K562 (cell line): ENCODE measurements around the gene UBE2J2. TPM values are rescaled to one million over a fixed set of nuclear protein-coding genes. Genes with fewer than 3 reads are reported as not detected.

Experiments
- BDP1 ChIP-seq: IDR thresholded peaks from 3 replicates; pipeline ENCODE4 v1.6.1; 2011; ENCODE audit not compliant: insufficient read length, insufficient read depth
- CHD4 ChIP-seq: fragments of 200-600 bp; sonication (generic); IDR thresholded peaks from 3 replicates; pipeline ENCODE4 v1.6.1; 2012; ENCODE audit warnings: low read depth, mild to moderate bottlenecking, mixed read lengths, low read length, inconsistent platforms; ENCODE audit not compliant: insufficient read depth, insufficient replicate concordance, poor library complexity, severe bottlenecking
- NBN ChIP-seq: fragments of 450-650 bp; IDR thresholded peaks from 2 replicates; pipeline ENCODE4 v1.6.1; 2016; ENCODE audit warnings: low read depth, mild to moderate bottlenecking
- NRF1 ChIP-seq, 2 experiments: fragments of 450-650 bp; IDR thresholded peaks in 1 of 2; conservative IDR thresholded peaks in 1 of 2; 2 replicates each; pipeline ENCODE4 v1.6.1; 2014; ENCODE audit warnings: mild to moderate bottlenecking in 2 of 2
- SMARCB1 ChIP-seq: IDR thresholded peaks from 2 replicates; pipeline ENCODE4 v1.6.1; 2011; ENCODE audit warnings: improper control_type of control experiment, low read depth; ENCODE audit not compliant: insufficient read length
- SRSF9 ChIP-seq: fragments of 200-400 bp; formaldehyde crosslinking; IDR thresholded peaks from 2 replicates; pipeline ENCODE4 v1.6.1; 2017; ENCODE audit warnings: low read depth, low read length, borderline replicate concordance
- ZNF140 ChIP-seq: fragments of 250-450 bp; sonication (Bioruptor Pico); IDR thresholded peaks from 2 replicates; pipeline ENCODE4 v1.8.0; 2021; ENCODE audit warnings: moderate library complexity, mild to moderate bottlenecking, inconsistent platforms
- ZNF695 ChIP-seq: fragments of 450-650 bp; formaldehyde crosslinking; IDR thresholded peaks from 2 replicates; pipeline ENCODE4 v1.4.0; 2020; ENCODE audit warnings: mild to moderate bottlenecking, moderate library complexity
- polyA plus RNA-seq, 8 experiments: library from polyadenylated mRNA; depleted of rRNA in 4 of 8; stranded (reverse) in 5 of 8; unstranded in 3 of 8; fragments of >200 nt; fragmentation: Nextera tagmentation in 2 of 8; fragmentation: Illumina TruSeq in 1 of 8; extraction: Ambion mirVana in 2 of 8; extraction: Trizol in 1 of 8; gene quantifications; 2 replicates each; pipeline versions ENCODE4 v1.2.1 to v1.2.3, GENCODE V29; 2011 to 2014; ENCODE audit warnings: inconsistent platforms in 1 of 8, missing spikeins in 1 of 8
- total RNA-seq, 7 experiments: library from RNA; depleted of rRNA in 6 of 7; stranded (reverse); fragments of >200 nt in 6 of 7; fragmentation: Illumina TruSeq in 2 of 7; extraction: Trizol in 2 of 7; gene quantifications; 2 replicates each; pipeline versions ENCODE4 v1.2.1 to v1.2.3, GENCODE V29; 2011 to 2021; ENCODE audit warnings: low replicate concordance in 1 of 7
- TF ChIP-seq, protein P1 (sequence below): fragments of 450-650 bp; IDR thresholded peaks from 2 replicates; pipeline ENCODE4 v1.6.1; 2016; ENCODE audit warnings: low read depth
- TF ChIP-seq, protein P2 (sequence below), 2 experiments: fragments of 450-650 bp in 1 of 2; IDR thresholded peaks; 2 replicates each; pipeline ENCODE4 v1.6.1; 2011 to 2017; ENCODE audit warnings: low read depth in 2 of 2, antibody characterized with exemption in 1 of 2, borderline replicate concordance in 1 of 2, low read length in 1 of 2, mild to moderate bottlenecking in 1 of 2, mixed read lengths in 1 of 2; ENCODE audit not compliant: control insufficient read depth in 1 of 2
- TF ChIP-seq, protein P3 (sequence below): fragments of 150-350 bp; IDR thresholded peaks from 2 replicates; pipeline ENCODE4 v1.6.1; 2014; ENCODE audit warnings: low read depth, mild to moderate bottlenecking, low read length, borderline replicate concordance

Gene UBE2J2
- total and polyA plus RNA-seq, 9 of the 15 experiments (the other 6 are each of a cell fraction or from before 2014, with no cell fraction given), result 0.93 to 112 (median 75.5) TPM

DNA sequence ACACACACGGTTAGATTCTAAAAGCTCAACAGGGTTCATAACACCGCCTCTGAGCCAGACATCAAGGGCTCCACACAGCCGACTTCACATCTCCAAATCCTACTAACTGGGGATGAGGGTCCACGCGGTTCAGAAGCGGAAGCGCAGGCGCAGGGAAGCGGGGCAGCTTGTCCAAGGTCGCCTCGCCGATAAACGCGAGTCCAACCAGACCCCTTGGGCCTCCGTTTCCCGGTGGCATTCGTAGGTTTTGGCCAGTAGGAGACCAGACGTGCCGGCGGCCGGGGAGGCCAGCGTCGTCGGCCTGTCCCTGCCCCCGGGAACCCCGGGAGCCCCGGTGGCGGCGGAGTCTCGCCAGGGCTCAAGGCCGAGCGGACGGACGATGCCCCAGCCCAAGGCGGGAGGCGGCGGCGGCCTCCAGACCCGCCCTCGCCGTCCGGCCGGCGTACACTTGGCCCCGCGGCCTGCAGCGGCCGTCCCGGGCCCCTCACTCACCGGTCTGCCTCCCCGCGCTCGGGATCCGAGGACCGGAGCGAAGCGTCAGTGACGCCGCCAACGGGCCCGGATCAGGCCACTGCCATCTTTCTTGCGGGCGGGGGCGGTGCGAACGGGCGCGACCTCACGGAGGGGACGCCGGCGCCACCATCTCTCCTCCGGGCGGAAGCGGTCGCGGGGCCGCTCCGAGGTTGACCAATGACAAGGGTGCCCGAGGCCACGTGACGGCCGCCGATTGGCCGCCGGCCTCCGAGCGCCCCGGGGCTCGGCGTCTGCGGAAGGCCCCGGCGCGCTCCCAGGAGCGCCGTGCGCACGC is 42.0 kb downstream of the UBE2J2 start, which contains the start of gene SDF4 (continued):
- TF ChIP-seq, protein P1, sequence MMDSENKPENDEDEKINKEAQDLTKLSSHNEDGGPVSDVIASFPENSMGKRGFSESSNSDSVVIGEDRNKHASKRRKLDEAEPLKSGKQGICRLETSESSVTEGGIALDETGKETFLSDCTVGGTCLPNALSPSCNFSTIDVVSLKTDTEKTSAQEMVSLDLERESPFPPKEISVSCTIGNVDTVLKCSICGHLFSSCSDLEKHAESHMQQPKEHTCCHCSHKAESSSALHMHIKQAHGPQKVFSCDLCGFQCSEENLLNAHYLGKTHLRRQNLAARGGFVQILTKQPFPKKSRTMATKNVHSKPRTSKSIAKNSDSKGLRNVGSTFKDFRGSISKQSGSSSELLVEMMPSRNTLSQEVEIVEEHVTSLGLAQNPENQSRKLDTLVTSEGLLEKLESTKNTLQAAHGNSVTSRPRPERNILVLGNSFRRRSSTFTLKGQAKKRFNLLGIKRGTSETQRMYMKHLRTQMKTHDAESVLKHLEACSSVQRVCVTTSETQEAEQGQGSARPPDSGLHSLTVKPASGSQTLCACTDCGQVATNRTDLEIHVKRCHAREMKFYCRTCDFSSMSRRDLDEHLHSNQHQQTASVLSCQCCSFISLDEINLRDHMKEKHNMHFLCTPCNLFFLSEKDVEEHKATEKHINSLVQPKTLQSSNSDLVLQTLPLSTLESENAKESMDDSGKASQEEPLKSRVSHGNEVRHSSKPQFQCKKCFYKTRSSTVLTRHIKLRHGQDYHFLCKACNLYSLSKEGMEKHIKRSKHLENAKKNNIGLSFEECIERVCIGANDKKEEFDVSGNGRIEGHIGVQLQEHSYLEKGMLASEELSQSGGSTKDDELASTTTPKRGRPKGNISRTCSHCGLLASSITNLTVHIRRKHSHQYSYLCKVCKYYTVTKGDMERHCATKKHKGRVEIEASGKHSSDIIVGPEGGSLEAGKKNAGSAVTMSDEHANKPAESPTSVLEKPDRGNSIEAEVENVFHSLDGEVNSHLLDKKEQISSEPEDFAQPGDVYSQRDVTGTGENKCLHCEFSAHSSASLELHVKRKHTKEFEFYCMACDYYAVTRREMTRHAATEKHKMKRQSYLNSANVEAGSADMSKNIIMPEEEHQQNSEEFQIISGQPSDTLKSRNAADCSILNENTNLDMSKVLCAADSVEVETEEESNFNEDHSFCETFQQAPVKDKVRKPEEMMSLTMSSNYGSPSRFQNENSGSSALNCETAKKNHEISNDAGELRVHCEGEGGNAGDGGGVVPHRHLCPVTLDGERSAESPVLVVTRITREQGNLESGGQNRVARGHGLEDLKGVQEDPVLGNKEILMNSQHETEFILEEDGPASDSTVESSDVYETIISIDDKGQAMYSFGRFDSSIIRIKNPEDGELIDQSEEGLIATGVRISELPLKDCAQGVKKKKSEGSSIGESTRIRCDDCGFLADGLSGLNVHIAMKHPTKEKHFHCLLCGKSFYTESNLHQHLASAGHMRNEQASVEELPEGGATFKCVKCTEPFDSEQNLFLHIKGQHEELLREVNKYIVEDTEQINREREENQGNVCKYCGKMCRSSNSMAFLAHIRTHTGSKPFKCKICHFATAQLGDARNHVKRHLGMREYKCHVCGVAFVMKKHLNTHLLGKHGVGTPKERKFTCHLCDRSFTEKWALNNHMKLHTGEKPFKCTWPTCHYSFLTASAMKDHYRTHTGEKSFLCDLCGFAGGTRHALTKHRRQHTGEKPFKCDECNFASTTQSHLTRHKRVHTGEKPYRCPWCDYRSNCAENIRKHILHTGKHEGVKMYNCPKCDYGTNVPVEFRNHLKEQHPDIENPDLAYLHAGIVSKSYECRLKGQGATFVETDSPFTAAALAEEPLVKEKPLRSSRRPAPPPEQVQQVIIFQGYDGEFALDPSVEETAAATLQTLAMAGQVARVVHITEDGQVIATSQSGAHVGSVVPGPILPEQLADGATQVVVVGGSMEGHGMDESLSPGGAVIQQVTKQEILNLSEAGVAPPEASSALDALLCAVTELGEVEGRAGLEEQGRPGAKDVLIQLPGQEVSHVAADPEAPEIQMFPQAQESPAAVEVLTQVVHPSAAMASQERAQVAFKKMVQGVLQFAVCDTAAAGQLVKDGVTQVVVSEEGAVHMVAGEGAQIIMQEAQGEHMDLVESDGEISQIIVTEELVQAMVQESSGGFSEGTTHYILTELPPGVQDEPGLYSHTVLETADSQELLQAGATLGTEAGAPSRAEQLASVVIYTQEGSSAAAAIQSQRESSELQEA, result no peak
- TF ChIP-seq CHD4 (no peak), SRSF9 (no peak), ZNF695 (no peak), NRF1 (conservative IDR thresholded peaks at IDR 0.05 in 1 of 2, IDR thresholded peaks at IDR 0.05 in 1 of 2) (peak; percentile 89 to 92), NBN (no peak), ZNF140 (CRISPR knock-in tag) (no peak), SMARCB1 (no peak), BDP1 (no peak)
- TF ChIP-seq, protein P2, sequence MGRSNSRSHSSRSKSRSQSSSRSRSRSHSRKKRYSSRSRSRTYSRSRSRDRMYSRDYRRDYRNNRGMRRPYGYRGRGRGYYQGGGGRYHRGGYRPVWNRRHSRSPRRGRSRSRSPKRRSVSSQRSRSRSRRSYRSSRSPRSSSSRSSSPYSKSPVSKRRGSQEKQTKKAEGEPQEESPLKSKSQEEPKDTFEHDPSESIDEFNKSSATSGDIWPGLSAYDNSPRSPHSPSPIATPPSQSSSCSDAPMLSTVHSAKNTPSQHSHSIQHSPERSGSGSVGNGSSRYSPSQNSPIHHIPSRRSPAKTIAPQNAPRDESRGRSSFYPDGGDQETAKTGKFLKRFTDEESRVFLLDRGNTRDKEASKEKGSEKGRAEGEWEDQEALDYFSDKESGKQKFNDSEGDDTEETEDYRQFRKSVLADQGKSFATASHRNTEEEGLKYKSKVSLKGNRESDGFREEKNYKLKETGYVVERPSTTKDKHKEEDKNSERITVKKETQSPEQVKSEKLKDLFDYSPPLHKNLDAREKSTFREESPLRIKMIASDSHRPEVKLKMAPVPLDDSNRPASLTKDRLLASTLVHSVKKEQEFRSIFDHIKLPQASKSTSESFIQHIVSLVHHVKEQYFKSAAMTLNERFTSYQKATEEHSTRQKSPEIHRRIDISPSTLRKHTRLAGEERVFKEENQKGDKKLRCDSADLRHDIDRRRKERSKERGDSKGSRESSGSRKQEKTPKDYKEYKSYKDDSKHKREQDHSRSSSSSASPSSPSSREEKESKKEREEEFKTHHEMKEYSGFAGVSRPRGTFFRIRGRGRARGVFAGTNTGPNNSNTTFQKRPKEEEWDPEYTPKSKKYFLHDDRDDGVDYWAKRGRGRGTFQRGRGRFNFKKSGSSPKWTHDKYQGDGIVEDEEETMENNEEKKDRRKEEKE (IDR thresholded peaks at IDR 0.05; ENCODE audit: borderline replicate concordance in 1 of 2, control insufficient read depth in 1 of 2, low read depth in 2 of 2, low read length in 1 of 2), result no peak
- TF ChIP-seq, protein P3, sequence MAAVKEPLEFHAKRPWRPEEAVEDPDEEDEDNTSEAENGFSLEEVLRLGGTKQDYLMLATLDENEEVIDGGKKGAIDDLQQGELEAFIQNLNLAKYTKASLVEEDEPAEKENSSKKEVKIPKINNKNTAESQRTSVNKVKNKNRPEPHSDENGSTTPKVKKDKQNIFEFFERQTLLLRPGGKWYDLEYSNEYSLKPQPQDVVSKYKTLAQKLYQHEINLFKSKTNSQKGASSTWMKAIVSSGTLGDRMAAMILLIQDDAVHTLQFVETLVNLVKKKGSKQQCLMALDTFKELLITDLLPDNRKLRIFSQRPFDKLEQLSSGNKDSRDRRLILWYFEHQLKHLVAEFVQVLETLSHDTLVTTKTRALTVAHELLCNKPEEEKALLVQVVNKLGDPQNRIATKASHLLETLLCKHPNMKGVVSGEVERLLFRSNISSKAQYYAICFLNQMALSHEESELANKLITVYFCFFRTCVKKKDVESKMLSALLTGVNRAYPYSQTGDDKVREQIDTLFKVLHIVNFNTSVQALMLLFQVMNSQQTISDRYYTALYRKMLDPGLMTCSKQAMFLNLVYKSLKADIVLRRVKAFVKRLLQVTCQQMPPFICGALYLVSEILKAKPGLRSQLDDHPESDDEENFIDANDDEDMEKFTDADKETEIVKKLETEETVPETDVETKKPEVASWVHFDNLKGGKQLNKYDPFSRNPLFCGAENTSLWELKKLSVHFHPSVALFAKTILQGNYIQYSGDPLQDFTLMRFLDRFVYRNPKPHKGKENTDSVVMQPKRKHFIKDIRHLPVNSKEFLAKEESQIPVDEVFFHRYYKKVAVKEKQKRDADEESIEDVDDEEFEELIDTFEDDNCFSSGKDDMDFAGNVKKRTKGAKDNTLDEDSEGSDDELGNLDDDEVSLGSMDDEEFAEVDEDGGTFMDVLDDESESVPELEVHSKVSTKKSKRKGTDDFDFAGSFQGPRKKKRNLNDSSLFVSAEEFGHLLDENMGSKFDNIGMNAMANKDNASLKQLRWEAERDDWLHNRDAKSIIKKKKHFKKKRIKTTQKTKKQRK, result no peak
